DMS153 treated with DMSO at 0.1 percent for 48 hours (cell line): ENCODE measurements around the gene WDR81.
"Not testable (repeated sequence)": the region's sequence is repeated elsewhere in the genome, so short reads cannot be mapped to it uniquely, and the experiment has no call there.

ENCODE experiments used
- DNase-seq: peaks from one replicate; lab custom pipeline; 2025; ENCODE audit not compliant: unreplicated experiment; lab: John Stamatoyannopoulos, UW

WDR81 gene

GRCh38 chr17:1713160-1713877, 11.2 kb upstream of the WDR81 start:
- no peak for DNase-seq

GRCh38 chr17:1713878-1714426, 10.6 kb upstream of the WDR81 start:
- DNase-seq = no peak

DNA sequence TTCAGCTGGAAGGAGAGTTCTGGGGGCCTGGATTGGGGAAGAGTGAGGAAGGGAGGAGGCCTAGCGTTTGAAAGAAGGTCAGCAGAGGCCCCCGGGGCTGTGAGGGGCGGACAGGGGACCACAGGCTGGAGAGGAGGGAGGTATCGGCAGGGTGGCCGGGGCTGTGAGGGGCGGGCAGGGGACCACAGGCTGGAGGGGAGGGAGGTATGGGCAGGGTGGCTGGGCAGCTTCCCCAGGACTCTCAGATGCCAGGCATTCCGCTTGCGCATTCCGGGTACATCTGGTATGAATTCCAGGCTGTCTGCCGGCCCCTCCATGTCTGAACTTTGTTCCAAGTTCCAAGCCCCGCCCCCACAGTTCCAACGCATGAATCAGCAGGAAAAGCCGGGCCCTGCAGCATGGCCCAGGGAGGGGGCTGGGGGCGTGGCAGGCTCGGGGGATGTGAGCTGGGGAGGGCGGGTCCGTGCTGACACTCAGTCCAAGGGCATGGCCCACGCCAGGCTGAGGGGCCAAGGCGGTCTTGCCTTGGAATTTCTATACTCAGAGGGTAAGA, 10.0 kb upstream of the WDR81 start:
- no peak for DNase-seq

- no peak for DNase-seq
These were observed 9.3 kb upstream of the WDR81 start for GRCh38 chr17:1714980-1715802.

- no peak for DNase-seq
These were observed 8.8 kb upstream of the WDR81 start for GRCh38 chr17:1715803-1716075.

- DNase-seq = peak; percentile 83
These were observed 8.2 kb upstream of the WDR81 start for GRCh38 chr17:1716076-1716911.

- peak; percentile 82 for DNase-seq
These were observed 7.4 kb upstream of the WDR81 start for GRCh38 chr17:1716912-1717695.

- no peak for DNase-seq
These were observed 5.9 kb upstream of the WDR81 start for GRCh38 chr17:1718362-1719165.

GRCh38 chr17:1720856-1721386, 3.6 kb upstream of the WDR81 start:
- peak; percentile 13 for DNase-seq

DNA sequence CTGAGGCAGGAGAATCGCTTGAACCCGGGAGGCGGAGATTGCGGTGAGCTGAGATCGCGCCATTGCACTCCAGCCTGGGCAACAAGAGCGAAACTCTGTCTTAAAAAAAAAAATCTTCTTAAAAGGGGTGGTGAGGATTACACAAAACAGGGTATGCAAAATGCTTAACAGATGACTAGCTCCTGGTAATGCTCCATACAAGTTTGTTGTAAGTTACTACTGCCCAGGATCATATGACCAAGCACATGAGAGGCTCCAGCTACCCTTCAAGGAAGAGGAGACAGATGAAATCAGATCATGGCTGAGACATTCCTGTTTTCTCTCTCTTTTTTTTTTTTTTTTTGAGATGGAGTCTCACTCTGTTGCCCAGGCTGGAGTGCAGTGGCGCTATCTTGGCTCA, 2.5 kb upstream of the WDR81 start:
- not testable (repeated sequence) for DNase-seq

DNA sequence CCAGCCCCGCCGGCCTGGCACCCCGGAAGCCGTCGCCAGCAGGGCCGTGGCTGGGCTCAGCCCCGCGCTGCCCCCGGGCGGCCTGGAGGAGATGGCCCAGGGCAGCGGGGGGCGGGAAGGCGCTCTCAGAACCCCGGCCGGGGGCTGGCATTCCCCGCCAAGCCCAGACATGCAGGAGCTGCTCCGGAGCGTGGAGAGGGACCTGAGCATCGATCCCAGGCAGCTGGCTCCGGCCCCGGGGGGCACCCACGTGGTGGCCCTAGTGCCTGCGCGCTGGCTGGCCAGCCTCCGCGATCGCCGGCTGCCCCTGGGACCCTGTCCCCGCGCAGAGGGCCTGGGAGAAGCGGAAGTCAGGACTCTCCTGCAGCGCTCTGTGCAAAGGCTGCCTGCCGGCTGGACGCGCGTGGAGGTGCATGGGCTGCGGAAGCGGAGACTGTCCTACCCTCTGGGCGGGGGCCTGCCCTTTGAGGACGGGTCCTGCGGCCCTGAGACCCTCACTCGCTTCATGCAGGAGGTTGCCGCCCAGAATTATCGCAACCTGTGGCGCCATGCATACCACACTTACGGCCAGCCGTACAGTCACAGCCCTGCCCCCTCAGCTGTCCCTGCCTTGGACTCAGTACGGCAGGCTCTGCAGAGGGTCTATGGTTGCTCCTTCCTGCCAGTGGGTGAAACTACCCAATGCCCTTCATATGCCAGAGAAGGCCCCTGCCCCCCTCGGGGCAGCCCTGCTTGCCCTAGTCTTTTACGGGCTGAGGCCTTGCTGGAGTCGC, 551 bp downstream of the WDR81 start:
- no peak for DNase-seq

DNA sequence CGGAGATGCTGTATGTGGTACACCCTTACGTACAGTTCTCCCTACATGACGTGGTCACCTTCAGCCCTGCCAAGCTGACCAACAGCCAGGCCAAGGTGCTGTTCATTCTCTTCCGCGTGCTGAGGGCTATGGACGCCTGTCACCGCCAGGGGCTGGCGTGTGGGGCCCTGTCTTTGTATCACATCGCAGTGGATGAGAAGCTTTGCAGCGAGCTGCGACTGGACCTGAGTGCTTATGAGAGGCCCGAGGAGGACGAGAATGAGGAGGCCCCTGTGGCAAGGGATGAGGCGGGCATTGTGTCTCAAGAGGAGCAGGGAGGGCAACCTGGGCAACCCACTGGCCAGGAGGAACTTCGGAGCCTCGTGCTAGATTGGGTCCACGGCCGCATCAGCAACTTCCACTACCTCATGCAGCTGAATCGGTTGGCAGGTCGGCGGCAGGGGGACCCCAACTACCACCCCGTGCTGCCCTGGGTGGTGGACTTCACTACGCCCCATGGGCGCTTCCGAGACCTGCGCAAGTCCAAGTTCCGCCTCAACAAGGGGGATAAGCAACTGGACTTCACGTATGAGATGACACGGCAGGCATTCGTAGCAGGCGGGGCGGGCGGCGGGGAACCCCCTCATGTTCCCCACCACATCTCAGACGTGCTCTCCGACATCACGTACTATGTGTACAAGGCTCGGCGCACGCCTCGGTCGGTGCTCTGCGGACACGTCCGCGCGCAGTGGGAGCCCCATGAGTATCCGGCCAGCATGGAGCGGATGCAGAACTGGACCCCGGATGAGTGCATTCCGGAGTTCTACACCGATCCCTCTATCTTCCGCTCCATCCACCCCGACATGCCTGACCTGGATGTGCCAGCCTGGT, 1.4 kb downstream of the WDR81 start:
- DNase-seq = no peak

- DNase-seq = no peak
These were observed 2.2 kb downstream of the WDR81 start for GRCh38 chr17:1726626-1727257.

- no peak for DNase-seq
These were observed 2.8 kb downstream of the WDR81 start for GRCh38 chr17:1727258-1727789.

DNA sequence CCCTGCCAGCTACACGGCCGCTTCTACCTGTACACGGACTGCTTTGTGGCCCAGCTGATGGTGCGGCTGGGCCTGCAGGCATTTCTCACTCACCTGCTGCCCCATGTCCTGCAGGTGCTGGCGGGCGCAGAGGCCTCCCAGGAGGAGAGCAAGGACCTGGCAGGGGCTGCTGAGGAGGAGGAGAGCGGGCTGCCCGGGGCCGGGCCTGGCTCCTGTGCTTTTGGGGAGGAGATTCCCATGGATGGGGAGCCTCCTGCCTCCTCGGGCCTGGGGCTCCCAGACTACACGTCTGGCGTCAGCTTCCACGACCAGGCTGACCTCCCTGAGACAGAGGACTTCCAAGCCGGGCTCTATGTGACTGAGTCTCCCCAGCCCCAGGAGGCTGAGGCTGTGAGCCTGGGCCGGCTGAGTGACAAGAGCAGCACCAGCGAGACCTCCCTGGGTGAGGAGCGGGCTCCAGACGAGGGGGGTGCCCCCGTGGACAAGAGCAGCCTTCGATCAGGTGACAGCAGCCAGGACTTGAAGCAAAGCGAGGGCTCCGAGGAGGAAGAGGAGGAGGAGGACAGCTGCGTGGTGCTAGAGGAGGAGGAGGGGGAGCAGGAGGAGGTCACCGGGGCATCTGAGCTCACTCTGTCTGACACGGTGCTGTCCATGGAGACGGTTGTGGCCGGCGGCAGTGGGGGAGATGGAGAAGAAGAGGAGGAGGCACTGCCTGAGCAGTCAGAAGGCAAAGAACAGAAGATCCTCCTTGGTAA, 3.5 kb downstream of the WDR81 start:
- DNase-seq = no peak

DNA sequence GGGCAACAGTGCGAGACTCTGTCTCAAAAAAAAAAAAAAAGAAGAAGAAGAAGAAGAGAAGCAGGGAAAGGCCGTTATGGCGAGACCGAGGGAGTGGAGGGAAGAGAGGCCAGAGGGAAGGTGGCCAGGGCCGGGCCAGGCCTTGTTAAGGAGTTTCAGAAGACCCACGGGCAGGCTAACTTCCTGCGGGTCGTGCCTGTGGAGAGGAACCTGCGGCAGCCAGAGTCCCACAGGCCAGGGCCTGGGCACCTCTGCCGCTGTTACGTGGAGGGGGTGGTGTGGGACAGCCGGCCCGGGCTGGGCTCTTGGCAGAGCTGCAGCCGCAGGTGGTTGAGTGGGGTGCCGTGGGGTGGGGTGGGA, 5.4 kb downstream of the WDR81 start:
- DNase-seq = no peak
